Keratinocyte (primary cell): Measurements from ENCODE around the gene FBXL13. TPM values are rescaled to one million over a fixed set of nuclear protein-coding genes. Genes with fewer than 3 reads are reported as not detected.
"Not testable (repeated sequence)": the region's sequence is repeated elsewhere in the genome, so short reads cannot be mapped to it uniquely, and the experiment has no call there.

Experiments used
- DNase-seq: peaks from one replicate; pipeline ENCODE4 v3.0.0-alpha.2; 2011; ENCODE audit warnings: low read depth, missing footprints, low spot score
- FAIRE-seq: peaks from 2 replicates; lab custom pipeline; 2011; peaks lifted over from hg19 to GRCh38; lab: Jason Lieb, UNC
- H2AFZ ChIP-seq: 2 replicates; pipeline ENCODE4 v1.6.0; 2012; ENCODE audit warnings: low read length, control low read depth, inconsistent platforms; ENCODE audit not compliant: control insufficient read depth
- H3K27ac ChIP-seq: 2 replicates; pipeline ENCODE4 v1.5.1; 2011; ENCODE audit warnings: low read length; ENCODE audit not compliant: control insufficient read depth, insufficient read depth
- H3K27me3 ChIP-seq: 3 replicates; pipeline ENCODE4 v1.6.0; 2011; ENCODE audit warnings: low read length; ENCODE audit not compliant: control insufficient read depth, insufficient read depth; ENCODE audit errors: extremely low read depth
- H3K36me3 ChIP-seq, 2 experiments: 2 replicates in 1 of 2; 3 replicates in 1 of 2; pipeline ENCODE4 v1.5.1; 2011; ENCODE audit warnings: low read length in 2 of 2, mild to moderate bottlenecking in 1 of 2; ENCODE audit not compliant: control insufficient read depth in 2 of 2, insufficient read depth in 2 of 2; ENCODE audit errors: extremely low read depth in 1 of 2
- H3K4me1 ChIP-seq: 3 replicates; pipeline ENCODE4 v1.5.1; 2011; ENCODE audit warnings: low read length; ENCODE audit not compliant: control insufficient read depth, insufficient read depth; ENCODE audit errors: extremely low read depth
- H3K4me2 ChIP-seq: 3 replicates; pipeline ENCODE4 v1.6.0; 2011; ENCODE audit warnings: low read depth, low read length; ENCODE audit not compliant: control insufficient read depth, insufficient read depth; ENCODE audit errors: extremely low read depth
- H3K4me3 ChIP-seq, 3 experiments: fragments of 200-600 bp in 1 of 3; sonication (generic) in 1 of 3; 2 replicates in 2 of 3; 3 replicates in 1 of 3; pipeline ENCODE4 v1.5.1; 2011 to 2016; ENCODE audit warnings: low read length in 3 of 3, mild to moderate bottlenecking in 3 of 3, control low read depth in 2 of 3, inconsistent platforms in 1 of 3, low read depth in 1 of 3, mixed read lengths in 1 of 3, mixed run types in 1 of 3, moderate library complexity in 1 of 3; ENCODE audit not compliant: control insufficient read depth in 2 of 3, insufficient read depth in 2 of 3; ENCODE audit errors: extremely low read depth in 1 of 3
- H3K79me2 ChIP-seq: 2 replicates; pipeline ENCODE4 v1.6.0; 2012; ENCODE audit warnings: low read length; ENCODE audit not compliant: control insufficient read depth, insufficient read depth
- H3K9ac ChIP-seq: 3 replicates; pipeline ENCODE4 v1.6.0; 2011; ENCODE audit warnings: low read length; ENCODE audit not compliant: control insufficient read depth, insufficient read depth; ENCODE audit errors: extremely low read depth
- H3K9me1 ChIP-seq: 3 replicates; pipeline ENCODE4 v1.6.0; 2011; ENCODE audit warnings: low read length; ENCODE audit not compliant: control insufficient read depth, insufficient read depth; ENCODE audit errors: extremely low read depth
- H3K9me3 ChIP-seq: 2 replicates; pipeline ENCODE4 v1.5.1; 2012; ENCODE audit warnings: low read depth, low read length; ENCODE audit not compliant: control insufficient read depth
- H4K20me1 ChIP-seq: 3 replicates; pipeline ENCODE4 v1.6.0; 2011; ENCODE audit warnings: low read length; ENCODE audit not compliant: control insufficient read depth, insufficient read depth; ENCODE audit errors: extremely low read depth
- dilution Hi-C: fragments of 300-500 bp; cut with MboI; formaldehyde crosslinking; loops from one replicate; pipeline ENCODE4 v1.7.0; 2020; ENCODE audit warnings: low sequenced_read_pairs; ENCODE audit not compliant: extremely low pct_ligation_motif_present
- polyA plus RNA-seq, 5 experiments: library from polyadenylated mRNA; depleted of rRNA in 3 of 5; stranded (reverse) in 3 of 5; stranded (forward) in 1 of 5; unstranded in 1 of 5; fragments of >200 nt; gene quantifications; 1 replicate in 1 of 5; 2 replicates in 3 of 5; 3 replicates in 1 of 5; pipeline versions ENCODE4 v1.2.1 to v1.2.3, GENCODE V29; 2011 to 2012; ENCODE audit warnings: missing spikeins in 2 of 5, low read depth in 1 of 5, low replicate concordance in 1 of 5

The FBXL13 gene
- polyA plus RNA-seq, 1 donor (not counting 4 experiments of a cell fraction or from before 2014, with no cell fraction given): 0.20 TPM

- H4K20me1 ChIP-seq, H3K9me3 ChIP-seq, H3K27ac ChIP-seq, FAIRE-seq, H3K36me3 ChIP-seq, H3K4me1 ChIP-seq, H3K4me3 ChIP-seq, H3K9me1 ChIP-seq, H3K9ac ChIP-seq, H3K79me2 ChIP-seq, DNase-seq, H3K27me3 ChIP-seq, H2AFZ ChIP-seq, dilution Hi-C loops, H3K4me2 ChIP-seq: not testable (repeated sequence)
Measured at GRCh38 chr7:102791367-102791766, 283.2 kb downstream of the FBXL13 start.

GRCh38 chr7:102790364-102791100 is 284.1 kb downstream of the FBXL13 start:
- H2AFZ ChIP-seq, H3K9me3 ChIP-seq, H3K4me2 ChIP-seq, H4K20me1 ChIP-seq, DNase-seq, H3K4me3 ChIP-seq, H3K9ac ChIP-seq, H3K27ac ChIP-seq, H3K79me2 ChIP-seq, H3K36me3 ChIP-seq, FAIRE-seq, H3K4me1 ChIP-seq, dilution Hi-C loops, H3K27me3 ChIP-seq, H3K9me1 ChIP-seq: not testable (repeated sequence)

GRCh38 chr7:102788770-102789169 is 285.8 kb downstream of the FBXL13 start:
- H3K27ac ChIP-seq, H3K4me2 ChIP-seq, H3K9me1 ChIP-seq, dilution Hi-C loops, H2AFZ ChIP-seq, H3K9ac ChIP-seq, H3K36me3 ChIP-seq, H3K4me3 ChIP-seq, H3K4me1 ChIP-seq, H4K20me1 ChIP-seq, H3K9me3 ChIP-seq, H3K27me3 ChIP-seq, FAIRE-seq, DNase-seq, H3K79me2 ChIP-seq: not testable (repeated sequence)

GRCh38 chr7:102780926-102781325 is 293.7 kb downstream of the FBXL13 start:
- dilution Hi-C loops, DNase-seq, H4K20me1 ChIP-seq, H3K4me1 ChIP-seq, H3K9ac ChIP-seq, H3K27ac ChIP-seq, H3K4me2 ChIP-seq, H3K27me3 ChIP-seq, H2AFZ ChIP-seq, H3K9me3 ChIP-seq, FAIRE-seq, H3K9me1 ChIP-seq, H3K4me3 ChIP-seq, H3K36me3 ChIP-seq, H3K79me2 ChIP-seq: not testable (repeated sequence)

- H4K20me1 ChIP-seq, dilution Hi-C loops, H3K4me3 ChIP-seq, H3K4me2 ChIP-seq, H3K27me3 ChIP-seq, H3K9me1 ChIP-seq, H2AFZ ChIP-seq, H3K9me3 ChIP-seq, DNase-seq, FAIRE-seq, H3K27ac ChIP-seq, H3K9ac ChIP-seq, H3K79me2 ChIP-seq, H3K4me1 ChIP-seq, H3K36me3 ChIP-seq: not testable (repeated sequence)
Measured at GRCh38 chr7:102778663-102779062, 295.9 kb downstream of the FBXL13 start.
